ENCODE measurements around the gene ARHGEF16.

The ARHGEF16 gene

DNA sequence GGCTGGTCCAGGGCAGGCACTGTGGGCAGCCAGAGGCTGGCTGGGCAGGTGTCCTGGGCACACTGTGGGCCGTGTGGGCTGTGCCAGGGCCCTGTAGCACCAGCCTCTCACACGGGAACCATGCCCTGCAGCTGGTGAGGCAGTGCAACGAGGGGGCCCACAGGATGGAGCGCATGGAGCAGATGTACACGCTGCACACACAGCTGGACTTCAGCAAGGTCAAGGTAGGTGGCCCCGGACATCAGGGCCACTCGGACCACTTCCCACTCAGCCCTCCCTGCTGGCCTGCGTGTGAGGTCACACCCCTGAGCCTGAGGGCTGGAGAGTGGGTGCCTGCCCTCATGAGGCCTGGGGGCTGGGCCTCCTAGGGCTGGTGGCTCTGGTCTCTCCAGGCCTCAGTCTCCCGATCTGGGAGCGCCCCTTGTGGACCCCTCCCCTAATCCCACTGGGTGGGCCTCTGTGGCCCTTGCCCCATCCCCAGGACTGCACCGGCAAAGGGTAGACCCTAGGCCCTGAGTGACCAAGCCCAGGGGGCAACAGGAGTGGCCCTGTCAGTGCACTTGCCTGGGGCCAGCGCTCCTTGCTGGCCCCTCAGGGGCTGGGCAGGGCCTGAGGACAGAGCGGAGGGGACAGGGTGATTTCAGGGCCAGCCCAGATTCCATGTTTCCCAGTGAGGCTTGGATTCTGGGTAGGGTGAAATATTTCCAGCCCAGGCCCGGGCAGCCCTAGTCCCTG is 21.5 kb downstream of the ARHGEF16 start:
- WGBS, 2 experiments: 94 to 95% methylated on average over 14 of the region's 14 CpGs
- H3K4me3 ChIP-seq (ENCODE audit: insufficient read depth, low read depth, low read length): no peak overlapping the region
- no peaks in the 10 kb centered on the region for H3K27me3 ChIP-seq (ENCODE audit: control insufficient read depth, insufficient read depth, low read length, poor library complexity, severe bottlenecking)
- no peak overlapping the region for H3K27ac ChIP-seq (ENCODE audit: insufficient read depth, low read depth, low read length, poor library complexity, severe bottlenecking)
- no peaks in the 10 kb centered on the region for H3K36me3 ChIP-seq (ENCODE audit: control insufficient read depth, insufficient read depth, low read length)
- H3K4me1 ChIP-seq (ENCODE audit: control insufficient read depth, insufficient read depth, low read length): peaks cover 15% of the 10 kb centered on the region
- no peaks in the 10 kb centered on the region for H3K9me3 ChIP-seq (ENCODE audit: control insufficient read depth, low read length)

DNA sequence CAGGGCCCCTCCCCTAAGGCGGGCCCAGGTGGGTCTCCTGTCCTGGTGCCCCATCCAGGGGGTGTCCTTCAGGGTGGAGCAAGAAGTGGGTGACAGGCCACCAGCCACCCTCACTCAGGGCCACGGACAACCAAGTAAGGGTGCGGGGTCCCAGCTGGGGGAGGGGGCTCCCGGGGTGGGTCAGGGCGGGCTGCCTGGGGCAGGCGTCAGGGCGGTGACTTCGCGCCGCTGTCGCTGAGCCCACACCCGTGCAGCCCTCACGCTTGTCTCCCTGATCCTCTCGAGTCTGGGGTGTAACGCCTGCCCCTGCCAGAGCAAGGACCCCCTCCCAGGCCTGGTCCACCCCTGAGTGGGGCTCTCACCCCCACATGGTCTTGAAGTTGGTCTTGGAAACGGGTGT is 22.2 kb downstream of the ARHGEF16 start:
- H3K4me3 ChIP-seq (ENCODE audit: insufficient read depth, low read depth, low read length): no peak overlapping the region
- no peaks in the 10 kb centered on the region for H3K9me3 ChIP-seq (ENCODE audit: control insufficient read depth, low read length)
- H3K36me3 ChIP-seq (ENCODE audit: control insufficient read depth, insufficient read depth, low read length): no peaks in the 10 kb centered on the region
- H3K27me3 ChIP-seq (ENCODE audit: control insufficient read depth, insufficient read depth, low read length, poor library complexity, severe bottlenecking): no peaks in the 10 kb centered on the region
- WGBS, 2 experiments: 95 to 96% methylated on average over 16 of the region's 16 CpGs
- peaks cover 8% of the 10 kb centered on the region for H3K4me1 ChIP-seq (ENCODE audit: control insufficient read depth, insufficient read depth, low read length)
- no peak overlapping the region for H3K27ac ChIP-seq (ENCODE audit: insufficient read depth, low read depth, low read length, poor library complexity, severe bottlenecking)

- Histone ChIP-seq H3K27me3 (ENCODE audit: control insufficient read depth, insufficient read depth, low read length, poor library complexity, severe bottlenecking) (no peaks in the 10 kb centered on the region), H3K36me3 (ENCODE audit: control insufficient read depth, insufficient read depth, low read length) (no peaks in the 10 kb centered on the region), H3K27ac (ENCODE audit: insufficient read depth, low read depth, low read length, poor library complexity, severe bottlenecking) (no peak overlapping the region), H3K4me1 (ENCODE audit: control insufficient read depth, insufficient read depth, low read length) (peaks cover under 1% of the 10 kb centered on the region), H3K4me3 (ENCODE audit: insufficient read depth, low read depth, low read length) (no peak overlapping the region), H3K9me3 (ENCODE audit: control insufficient read depth, low read length) (no peaks in the 10 kb centered on the region)
- WGBS, 2 experiments: 87 to 89% methylated on average over 26 of the region's 28 CpGs
These were observed 23.0 kb downstream of the ARHGEF16 start for GRCh38 chr1:3477241-3477995.

- Histone ChIP-seq H3K36me3 (ENCODE audit: control insufficient read depth, insufficient read depth, low read length) (no peaks in the 10 kb centered on the region), H3K4me1 (ENCODE audit: control insufficient read depth, insufficient read depth, low read length) (no peaks in the 10 kb centered on the region), H3K9me3 (ENCODE audit: control insufficient read depth, low read length) (no peaks in the 10 kb centered on the region), H3K27me3 (ENCODE audit: control insufficient read depth, insufficient read depth, low read length, poor library complexity, severe bottlenecking) (no peaks in the 10 kb centered on the region), H3K4me3 (ENCODE audit: insufficient read depth, low read depth, low read length) (no peak overlapping the region), H3K27ac (ENCODE audit: insufficient read depth, low read depth, low read length, poor library complexity, severe bottlenecking) (no peak overlapping the region)
- 93% methylated on average over 24 of the region's 24 CpGs for WGBS, 2 experiments
These were observed 23.7 kb downstream of the ARHGEF16 start for GRCh38 chr1:3478187-3478586.

GRCh38 chr1:3479511-3480368 is 25.3 kb downstream of the ARHGEF16 start:
- Histone ChIP-seq H3K4me1 (ENCODE audit: control insufficient read depth, insufficient read depth, low read length) (no peaks in the 10 kb centered on the region), H3K9me3 (ENCODE audit: control insufficient read depth, low read length) (no peaks in the 10 kb centered on the region), H3K4me3 (ENCODE audit: insufficient read depth, low read depth, low read length) (no peak overlapping the region), H3K27me3 (ENCODE audit: control insufficient read depth, insufficient read depth, low read length, poor library complexity, severe bottlenecking) (no peaks in the 10 kb centered on the region), H3K27ac (ENCODE audit: insufficient read depth, low read depth, low read length, poor library complexity, severe bottlenecking) (no peak overlapping the region), H3K36me3 (ENCODE audit: control insufficient read depth, insufficient read depth, low read length) (no peaks in the 10 kb centered on the region)
- WGBS, 2 experiments: 92 to 93% methylated on average over 30 of the region's 30 CpGs

- WGBS, 2 experiments: 93 to 94% methylated on average over 21 of the region's 21 CpGs
- H3K36me3 ChIP-seq (ENCODE audit: control insufficient read depth, insufficient read depth, low read length): no peaks in the 10 kb centered on the region
- H3K27me3 ChIP-seq (ENCODE audit: control insufficient read depth, insufficient read depth, low read length, poor library complexity, severe bottlenecking): no peaks in the 10 kb centered on the region
- H3K4me3 ChIP-seq (ENCODE audit: insufficient read depth, low read depth, low read length): no peak overlapping the region
- H3K27ac ChIP-seq (ENCODE audit: insufficient read depth, low read depth, low read length, poor library complexity, severe bottlenecking): no peak overlapping the region
- no peaks in the 10 kb centered on the region for H3K9me3 ChIP-seq (ENCODE audit: control insufficient read depth, low read length)
- no peaks in the 10 kb centered on the region for H3K4me1 ChIP-seq (ENCODE audit: control insufficient read depth, insufficient read depth, low read length)
These were observed 25.9 kb downstream of the ARHGEF16 start for GRCh38 chr1:3480369-3480719.

GRCh38 chr1:3481046-3481445 is 26.6 kb downstream of the ARHGEF16 start:
- no peaks in the 10 kb centered on the region for H3K36me3 ChIP-seq (ENCODE audit: control insufficient read depth, insufficient read depth, low read length)
- H3K27ac ChIP-seq (ENCODE audit: insufficient read depth, low read depth, low read length, poor library complexity, severe bottlenecking): no peak overlapping the region
- no peaks in the 10 kb centered on the region for H3K27me3 ChIP-seq (ENCODE audit: control insufficient read depth, insufficient read depth, low read length, poor library complexity, severe bottlenecking)
- WGBS, 2 experiments: 87% methylated on average over 15 of the region's 15 CpGs
- no peaks in the 10 kb centered on the region for H3K9me3 ChIP-seq (ENCODE audit: control insufficient read depth, low read length)
- no peak overlapping the region for H3K4me3 ChIP-seq (ENCODE audit: insufficient read depth, low read depth, low read length)
- H3K4me1 ChIP-seq (ENCODE audit: control insufficient read depth, insufficient read depth, low read length): no peaks in the 10 kb centered on the region

GRCh38 chr1:3481836-3482375 is 27.4 kb downstream of the ARHGEF16 start:
- 90 to 92% methylated on average over 20 of the region's 20 CpGs for WGBS, 2 experiments
- Histone ChIP-seq H3K27ac (ENCODE audit: insufficient read depth, low read depth, low read length, poor library complexity, severe bottlenecking) (no peak overlapping the region), H3K36me3 (ENCODE audit: control insufficient read depth, insufficient read depth, low read length) (no peaks in the 10 kb centered on the region), H3K4me3 (ENCODE audit: insufficient read depth, low read depth, low read length) (no peak overlapping the region), H3K9me3 (ENCODE audit: control insufficient read depth, low read length) (no peaks in the 10 kb centered on the region), H3K4me1 (ENCODE audit: control insufficient read depth, insufficient read depth, low read length) (no peaks in the 10 kb centered on the region), H3K27me3 (ENCODE audit: control insufficient read depth, insufficient read depth, low read length, poor library complexity, severe bottlenecking) (no peaks in the 10 kb centered on the region)

- Histone ChIP-seq H3K9me3 (ENCODE audit: control insufficient read depth, low read length) (no peaks in the 10 kb centered on the region), H3K27ac (ENCODE audit: insufficient read depth, low read depth, low read length, poor library complexity, severe bottlenecking) (no peak overlapping the region), H3K4me1 (ENCODE audit: control insufficient read depth, insufficient read depth, low read length) (no peaks in the 10 kb centered on the region), H3K36me3 (ENCODE audit: control insufficient read depth, insufficient read depth, low read length) (no peaks in the 10 kb centered on the region), H3K4me3 (ENCODE audit: insufficient read depth, low read depth, low read length) (no peak overlapping the region), H3K27me3 (ENCODE audit: control insufficient read depth, insufficient read depth, low read length, poor library complexity, severe bottlenecking) (no peaks in the 10 kb centered on the region)
- WGBS, 2 experiments: 87% methylated on average over 18 of the region's 18 CpGs
These were observed 27.9 kb downstream of the ARHGEF16 start for GRCh38 chr1:3482378-3482849.

- no peaks in the 10 kb centered on the region for H3K9me3 ChIP-seq (ENCODE audit: control insufficient read depth, low read length)
- no peak overlapping the region for H3K27ac ChIP-seq (ENCODE audit: insufficient read depth, low read depth, low read length, poor library complexity, severe bottlenecking)
- H3K36me3 ChIP-seq (ENCODE audit: control insufficient read depth, insufficient read depth, low read length): no peaks in the 10 kb centered on the region
- H3K27me3 ChIP-seq (ENCODE audit: control insufficient read depth, insufficient read depth, low read length, poor library complexity, severe bottlenecking): no peaks in the 10 kb centered on the region
- H3K4me1 ChIP-seq (ENCODE audit: control insufficient read depth, insufficient read depth, low read length): no peaks in the 10 kb centered on the region
- 91 to 94% methylated on average over 14 of the region's 14 CpGs for WGBS, 2 experiments
- H3K4me3 ChIP-seq (ENCODE audit: insufficient read depth, low read depth, low read length): no peak overlapping the region
These were observed 28.9 kb downstream of the ARHGEF16 start for GRCh38 chr1:3483380-3483779.

Data from ectodermal cell (in vitro differentiated cells).